K562 treated with DMSO at 1 percent for 48 hours (cell line): ENCODE results near the gene LYSMD3. TPM values are rescaled to one million over a fixed set of nuclear protein-coding genes. Genes with fewer than 3 reads are reported as not detected.

Experiments used
- total RNA-seq: library from RNA; unstranded; fragments of 300-600 nt; gene quantifications from 2 replicates; pipeline ENCODE4 v1.2.3, GENCODE V29; 2022; ENCODE audit warnings: low replicate concordance; ENCODE audit errors: extremely low read depth

Gene LYSMD3
- total RNA-seq = not detected in 2 replicates

DNA sequence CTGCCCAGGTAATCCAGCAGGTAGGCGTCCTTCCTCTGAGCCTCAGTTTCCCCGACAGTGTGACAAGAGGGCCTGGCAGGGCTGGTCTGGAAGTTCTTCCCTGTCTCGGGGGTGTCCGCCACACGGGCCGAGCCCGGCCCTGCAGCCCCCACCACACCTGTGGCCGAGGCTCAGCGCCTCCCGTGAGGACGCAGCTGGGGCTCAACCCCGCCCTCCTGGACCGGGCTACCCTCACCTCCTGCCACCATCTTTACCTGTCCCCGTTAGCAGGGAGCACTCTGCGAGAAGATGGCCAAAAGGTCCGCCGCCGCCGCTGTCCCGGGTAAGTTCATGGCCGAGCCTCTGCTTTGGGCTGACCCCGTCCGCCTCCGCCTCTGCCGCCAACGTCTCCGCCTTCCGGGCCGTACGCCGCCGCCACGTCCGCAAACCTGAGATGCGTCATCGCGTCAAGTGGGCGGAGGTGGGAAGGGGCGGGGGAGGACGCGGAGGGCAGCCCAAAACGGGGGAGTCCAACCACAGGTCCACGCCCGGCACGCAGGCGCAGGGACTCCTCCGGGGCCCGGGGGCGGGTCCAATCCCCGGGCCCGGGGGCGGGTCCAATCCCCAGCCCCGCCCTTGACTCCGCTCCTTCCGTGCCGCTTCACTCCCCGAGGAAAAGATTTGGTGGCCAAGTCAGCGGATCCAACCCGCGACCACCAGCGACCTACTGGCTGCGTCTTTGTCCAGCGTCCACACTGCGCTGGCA is at the start of gene LYSMD3:
Gene LYSMD3 (minus strand): TSS at position 391 of the 745 bp plus-strand sequence. CDS start 4,295 bp downstream, outside the sequence.

DNA sequence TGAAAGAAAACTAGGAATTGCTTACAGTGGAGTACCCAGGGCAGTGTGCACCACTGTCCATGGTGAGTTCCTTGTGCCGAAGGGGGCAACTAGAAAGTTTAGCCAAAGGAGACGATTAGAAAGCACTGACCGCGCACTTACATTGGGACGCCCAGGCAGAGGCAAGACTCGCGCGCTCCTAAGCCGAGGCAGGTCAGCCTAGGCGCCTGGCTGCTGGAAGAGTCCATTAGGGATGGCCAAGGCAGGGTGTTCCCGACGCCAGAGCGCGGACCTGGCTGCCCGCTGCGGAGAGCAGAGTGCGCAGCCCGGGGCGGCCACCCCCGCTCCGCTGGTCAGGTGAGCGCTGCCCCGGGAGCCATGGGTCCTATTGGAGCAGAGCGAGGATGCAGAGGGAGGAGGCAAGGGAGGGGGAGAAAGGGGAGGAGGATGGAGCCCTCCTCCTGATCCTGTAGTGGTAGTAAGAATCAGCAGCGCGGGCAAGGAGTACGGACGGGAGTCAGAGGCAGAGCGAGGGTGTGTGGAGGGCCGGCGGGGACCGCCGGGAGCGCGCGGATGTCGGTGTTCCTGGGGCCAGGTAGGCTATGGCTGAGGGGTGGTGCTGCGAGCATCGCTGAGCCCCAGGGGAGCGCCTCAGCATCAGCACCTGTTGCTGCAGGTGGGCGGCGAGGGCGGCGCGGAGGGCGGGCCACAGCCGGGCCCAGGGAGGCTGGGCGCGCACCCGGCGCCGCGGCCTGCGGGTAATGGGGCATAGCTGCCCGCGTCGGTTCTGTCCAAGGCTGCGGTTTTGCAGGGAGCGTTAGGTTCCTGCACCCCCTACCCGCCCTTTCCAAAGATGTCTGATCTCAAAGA is 29.2 kb upstream of the LYSMD3 start, which contains the start of gene ADGRV1:
Gene ADGRV1 (plus strand): TSS at position 454 of the 849 bp plus-strand sequence. CDS start 99 bp downstream, at position 553.

DNA sequence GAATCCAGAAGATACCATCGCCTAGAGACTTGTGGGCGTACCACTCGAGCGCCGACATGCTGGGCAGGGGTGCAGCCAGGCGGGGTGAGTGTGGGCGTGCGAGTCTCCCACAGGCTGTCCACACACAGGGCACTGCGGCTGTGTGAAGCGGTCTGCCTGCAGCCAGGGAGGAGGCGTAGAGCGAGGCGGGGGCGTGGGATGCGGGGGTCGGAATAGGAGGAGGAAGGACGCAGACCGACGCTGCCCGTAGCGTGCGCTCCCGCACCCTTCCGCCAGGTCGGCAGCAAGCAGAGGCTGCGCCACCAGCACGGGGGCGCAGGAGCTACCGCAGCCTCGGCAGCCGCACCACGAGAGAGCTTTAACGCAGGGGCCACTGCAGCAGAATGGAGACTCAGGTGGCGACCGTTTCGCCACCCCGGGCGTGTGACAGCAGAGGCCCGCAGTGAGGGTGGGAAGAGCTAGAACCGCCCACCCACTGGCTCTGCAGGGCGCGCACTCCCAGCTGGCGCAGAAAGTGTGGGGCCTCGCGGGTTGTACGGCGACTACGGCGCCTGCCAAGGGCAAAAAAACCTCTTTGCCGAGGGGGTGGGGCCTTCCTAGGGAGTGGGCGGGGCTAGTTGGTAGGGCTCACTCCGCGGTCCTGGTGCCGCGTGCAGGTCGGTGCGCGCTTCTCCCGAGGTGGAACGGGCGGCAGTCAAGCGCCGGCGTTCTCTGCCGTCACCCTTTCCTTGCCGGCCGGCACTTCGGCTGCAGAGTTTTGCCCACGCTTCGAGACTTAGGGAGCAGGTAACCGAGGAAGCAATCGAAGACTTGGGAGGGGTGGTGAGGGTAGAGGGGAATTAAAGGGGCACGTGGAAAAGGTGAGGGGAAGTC is 54.9 kb downstream of the LYSMD3 start, which contains the start of the genes MBLAC2 and POLR3G:
Gene MBLAC2 (minus strand): TSS at position 537 of the 873 bp plus-strand sequence. CDS start 479 bp downstream, at position 58.
Gene POLR3G (plus strand): TSS at position 630 of the 873 bp plus-strand sequence. CDS start 10,704 bp downstream, outside the sequence.

Other genes starting within 250 kb of the LYSMD3 start
- not detected in 2 replicates for gene CETN3, start 119.8 kb downstream of the LYSMD3 start, total RNA-seq
- gene MBLAC2, start 54.8 kb downstream of the LYSMD3 start, total RNA-seq = not detected in 2 replicates
- not detected in 2 replicates for gene POLR3G, start 54.7 kb downstream of the LYSMD3 start, total RNA-seq
- not detected in 2 replicates for gene ADGRV1, start 29.2 kb upstream of the LYSMD3 start, total RNA-seq